Measurements from ENCODE around the gene SRPX2. TPM values are rescaled to one million over a fixed set of nuclear protein-coding genes. Genes with fewer than 3 reads are reported as not detected.

SRPX2 gene
- total RNA-seq, 1 experiment from 2014 or later = 2.4 TPM

DNA sequence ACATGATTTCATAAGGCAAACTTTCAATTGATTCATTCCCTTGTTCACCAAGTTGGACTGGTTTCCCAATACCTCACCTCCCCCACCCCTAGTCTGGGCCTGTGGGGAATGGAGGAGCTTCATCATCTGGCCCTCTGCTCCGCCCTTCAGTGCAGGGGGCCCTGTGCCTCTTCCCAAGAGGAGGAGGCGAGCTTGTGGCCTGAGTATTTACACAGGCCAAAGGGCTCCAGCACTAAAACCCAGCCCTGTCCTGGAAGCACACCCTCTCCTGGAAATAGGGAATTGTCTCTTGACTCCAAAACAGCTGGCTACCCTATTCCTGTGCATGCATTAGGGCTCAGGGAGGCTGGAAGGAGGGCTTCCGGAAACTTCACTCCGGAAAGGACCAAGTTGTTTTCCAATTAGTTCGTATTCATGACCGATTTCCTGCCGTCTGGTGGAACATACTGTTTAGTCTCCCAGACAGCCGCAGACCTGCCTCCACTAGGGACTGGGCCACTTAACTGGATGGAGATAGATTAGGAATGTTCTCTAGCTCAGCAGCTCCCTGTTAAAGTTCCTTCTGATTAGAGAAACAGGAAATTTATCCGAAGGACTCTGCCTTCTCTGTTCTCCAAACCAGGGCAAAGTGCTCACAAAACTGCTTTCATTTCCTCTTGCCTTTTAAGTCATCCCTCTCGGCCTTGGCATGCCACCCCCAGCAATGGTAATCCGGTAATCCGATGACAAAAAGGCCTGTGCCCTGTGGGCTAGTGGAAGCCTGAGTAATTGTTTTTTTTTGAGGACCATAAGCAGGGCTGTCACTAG lies 5.8 kb downstream of the SRPX2 start:
- POLR2A ChIA-PET = no interaction called here
- Histone ChIP-seq H4K20me1 (ENCODE audit: insufficient read depth) (no peaks in the 10 kb centered on the region), H2AFZ (ENCODE audit: low read depth, low read length, poor library complexity, severe bottlenecking) (no peak overlapping the region), H3K9me3 (ENCODE audit: control insufficient read depth in 1 of 2, insufficient read depth in 1 of 2, low read depth in 1 of 2, low read length in 2 of 2) (no peaks in the 10 kb centered on the region), H3K36me3 (ENCODE audit: control insufficient read depth in 1 of 2, insufficient read depth in 2 of 2, low read length in 2 of 2) (no peaks in the 10 kb centered on the region), H3K4me2 (ENCODE audit: low read length) (no peak overlapping the region), H3K4me3 (replicated peaks in 1 of 2; ENCODE audit: low read depth in 1 of 2, low read length in 2 of 2) (no peak overlapping the region), H3K27ac (ENCODE audit: low read depth, low read length) (no peak overlapping the region), H3K4me1 (ENCODE audit: control insufficient read depth in 1 of 2, insufficient read depth in 2 of 2, low read length in 2 of 2) (peaks cover 5 to 50% of the 10 kb centered on the region in 2 experiments), H3K27me3 (ENCODE audit: insufficient read depth, low read length) (no peaks in the 10 kb centered on the region), H3K79me2 (ENCODE audit: insufficient read depth, low read length) (no peaks in the 10 kb centered on the region), H3K9me2 (ENCODE audit: insufficient read depth) (no peaks in the 10 kb centered on the region), H3K9ac (ENCODE audit: low read length) (no peak overlapping the region)
- ATAC-seq (no peak), DNase-seq (ENCODE audit: low read depth, low spot score) (no peak)
- TF ChIP-seq CBX3 (IDR thresholded peaks at IDR 0.05; ENCODE audit: low read depth) (no peak), MAX (IDR thresholded peaks at IDR 0.05) (no peak), CEBPB (IDR thresholded peaks at IDR 0.05; ENCODE audit: low read depth) (0 out of 2 replicates have a peak, but pooled peaks have one; percentile 25)
- RAD21 ChIA-PET (ENCODE audit: low non-redundant PET in 1 of 2, low total read pairs in 2 of 2, uncharacterized antibody in 2 of 2, unreplicated experiment in 2 of 2) = no interaction called here
- CTCF ChIA-PET = interaction anchor here (1.2 kb wide), 1 partner anchor 35 kb away, joined by 3 read pairs; no protein-coding TSS in a partner anchor
- intact Hi-C loops (cut with micrococcal nuclease) = no loop called here
- no TSS peak for BruUV-seq (replicated peaks)

- Histone ChIP-seq H3K4me2 (ENCODE audit: low read length) (no peak overlapping the region), H3K79me2 (ENCODE audit: insufficient read depth, low read length) (no peaks in the 10 kb centered on the region)
- CTCF ChIA-PET = no interaction called here
Observed at GRCh38 chrX:100650841-100651240, 6.8 kb downstream of the SRPX2 start.

More at GRCh38 chrX:100650841-100651240, 6.8 kb downstream of the SRPX2 start:
- H4K20me1 ChIP-seq (ENCODE audit: insufficient read depth) = no peaks in the 10 kb centered on the region
- ChIA-PET POLR2A (no interaction called here), RAD21 (ENCODE audit: low non-redundant PET in 1 of 2, low total read pairs in 2 of 2, uncharacterized antibody in 2 of 2, unreplicated experiment in 2 of 2) (no interaction called here)
- no peak overlapping the region for H3K9ac ChIP-seq (ENCODE audit: low read length)
- ATAC-seq (no peak), DNase-seq (ENCODE audit: low read depth, low spot score) (no peak)
- TF ChIP-seq RAD21 (IDR thresholded peaks at IDR 0.05; ENCODE audit: low read depth) = no peak
- no peak for TF ChIP-seq JUND (IDR thresholded peaks at IDR 0.05)
- no TSS peak for BruUV-seq (replicated peaks)
- H3K9me3 ChIP-seq (ENCODE audit: control insufficient read depth in 1 of 2, insufficient read depth in 1 of 2, low read depth in 1 of 2, low read length in 2 of 2) = no peaks in the 10 kb centered on the region
- H3K27me3 ChIP-seq (ENCODE audit: insufficient read depth, low read length) = no peaks in the 10 kb centered on the region
- no peak overlapping the region for H2AFZ ChIP-seq (ENCODE audit: low read depth, low read length, poor library complexity, severe bottlenecking)
- no peak overlapping the region for H3K4me3 ChIP-seq (replicated peaks in 1 of 2; ENCODE audit: low read depth in 1 of 2, low read length in 2 of 2)
- no peaks in the 10 kb centered on the region for H3K9me2 ChIP-seq (ENCODE audit: insufficient read depth)
- no peaks in the 10 kb centered on the region for H3K36me3 ChIP-seq (ENCODE audit: control insufficient read depth in 1 of 2, insufficient read depth in 2 of 2, low read length in 2 of 2)
- no peak overlapping the region for H3K27ac ChIP-seq (ENCODE audit: low read depth, low read length)
- H3K4me1 ChIP-seq (ENCODE audit: control insufficient read depth in 1 of 2, insufficient read depth in 2 of 2, low read length in 2 of 2) = peaks cover 2 to 42% of the 10 kb centered on the region in 2 experiments; a peak in 2 of 4 replicates
- intact Hi-C loops (cut with micrococcal nuclease) = no loop called here

All from HCT116 (cell line).